CD4-positive, CD25-positive, alpha-beta regulatory T cell (primary cell): Measurements from ENCODE around the gene CROCC. TPM values are rescaled to one million over a fixed set of nuclear protein-coding genes. Genes with fewer than 3 reads are reported as not detected.
A peak's percentile ranks its signal among the peaks of the same experiment; 100 is the strongest.
"Not testable (repeated sequence)": the region's sequence is repeated elsewhere in the genome, so short reads cannot be mapped to it uniquely, and the experiment has no call there.

Experiments
- ATAC-seq, 2 donors: fragments of 150-1000 bp; cut with Tn5 transposase; one replicate each; pipeline ENCODE4 v1.10.0; 2021; ENCODE audit warnings: low read depth in 2 of 2, moderate number of reproducible peaks in 2 of 2, moderate library complexity in 1 of 2
- DNase-seq, 3 donors: peaks; one replicate each; pipeline versions ENCODE4 v3.0.0 to v3.0.0-alpha.2; 2012 to 2022; ENCODE audit warnings: mixed read lengths in 1 of 3
- H3K27ac ChIP-seq: one replicate; pipeline ENCODE4 v1.7.0; 2013; ENCODE audit warnings: mild to moderate bottlenecking, low read length; ENCODE audit not compliant: insufficient read depth, poor library complexity, severe bottlenecking
- H3K27me3 ChIP-seq: one replicate; pipeline ENCODE4 v1.7.0; 2013; ENCODE audit warnings: low read length; ENCODE audit not compliant: control insufficient read depth, insufficient read depth
- H3K36me3 ChIP-seq: one replicate; pipeline ENCODE4 v1.7.0; 2013; ENCODE audit warnings: mild to moderate bottlenecking, low read length, moderate library complexity; ENCODE audit not compliant: control insufficient read depth, insufficient read depth
- H3K4me1 ChIP-seq: 2 replicates; pipeline ENCODE4 v1.7.0; 2013; ENCODE audit warnings: mild to moderate bottlenecking, low read length; ENCODE audit not compliant: insufficient read depth, control insufficient read depth, poor library complexity, severe bottlenecking
- H3K4me3 ChIP-seq: one replicate; pipeline ENCODE4 v1.7.0; 2013; ENCODE audit warnings: low read depth, mild to moderate bottlenecking, low read length, moderate library complexity
- H3K9me3 ChIP-seq, 2 experiments: 1 replicate in 1 of 2; 2 replicates in 1 of 2; pipeline ENCODE4 v1.7.0; 2013; ENCODE audit warnings: low read length in 2 of 2, mild to moderate bottlenecking in 1 of 2, moderate library complexity in 1 of 2; ENCODE audit not compliant: control insufficient read depth in 2 of 2
- H3K27ac Mint-ChIP-seq, 3 donors: one replicate each; pipeline ENCODE4 v1.8.0; 2020 to 2022; ENCODE audit warnings: mild to moderate bottlenecking in 3 of 3, mixed read lengths in 3 of 3, moderate library complexity in 2 of 3
- H3K27me3 Mint-ChIP-seq: one replicate; pipeline ENCODE4 v1.8.0; 2022; ENCODE audit warnings: mild to moderate bottlenecking, mixed read lengths
- H3K36me3 Mint-ChIP-seq: one replicate; pipeline ENCODE4 v1.8.0; 2020; ENCODE audit warnings: mixed read lengths
- H3K4me1 Mint-ChIP-seq, 4 donors: one replicate each; pipeline ENCODE4 v1.8.0; 2020 to 2022; ENCODE audit warnings: mixed read lengths in 4 of 4, mild to moderate bottlenecking in 1 of 4
- H3K4me3 Mint-ChIP-seq, 4 donors: one replicate each; pipeline ENCODE4 v1.8.0; 2020 to 2022; ENCODE audit warnings: mild to moderate bottlenecking in 4 of 4, mixed read lengths in 4 of 4, moderate library complexity in 3 of 4
- H3K9me3 Mint-ChIP-seq, 7 donors: one replicate each; pipeline ENCODE4 v1.8.0; 2020 to 2022; ENCODE audit warnings: mixed read lengths in 7 of 7, mild to moderate bottlenecking in 3 of 7, moderate library complexity in 2 of 7
- polyA plus RNA-seq, 4 donors: library from polyadenylated mRNA; unstranded; fragments of 300-500 nt; fragmentation: Illumina TruSeq; gene quantifications; one replicate each; pipeline ENCODE4 v1.2.3, GENCODE V29; 2021
- total RNA-seq: library from RNA; stranded (reverse); gene quantifications from one replicate; pipeline ENCODE4 v1.2.3, GENCODE V29; 2022

The CROCC gene
- total and polyA plus RNA-seq, 5 donors from 2014 or later: 3.9 to 46.1 (median 4.3) TPM

DNA sequence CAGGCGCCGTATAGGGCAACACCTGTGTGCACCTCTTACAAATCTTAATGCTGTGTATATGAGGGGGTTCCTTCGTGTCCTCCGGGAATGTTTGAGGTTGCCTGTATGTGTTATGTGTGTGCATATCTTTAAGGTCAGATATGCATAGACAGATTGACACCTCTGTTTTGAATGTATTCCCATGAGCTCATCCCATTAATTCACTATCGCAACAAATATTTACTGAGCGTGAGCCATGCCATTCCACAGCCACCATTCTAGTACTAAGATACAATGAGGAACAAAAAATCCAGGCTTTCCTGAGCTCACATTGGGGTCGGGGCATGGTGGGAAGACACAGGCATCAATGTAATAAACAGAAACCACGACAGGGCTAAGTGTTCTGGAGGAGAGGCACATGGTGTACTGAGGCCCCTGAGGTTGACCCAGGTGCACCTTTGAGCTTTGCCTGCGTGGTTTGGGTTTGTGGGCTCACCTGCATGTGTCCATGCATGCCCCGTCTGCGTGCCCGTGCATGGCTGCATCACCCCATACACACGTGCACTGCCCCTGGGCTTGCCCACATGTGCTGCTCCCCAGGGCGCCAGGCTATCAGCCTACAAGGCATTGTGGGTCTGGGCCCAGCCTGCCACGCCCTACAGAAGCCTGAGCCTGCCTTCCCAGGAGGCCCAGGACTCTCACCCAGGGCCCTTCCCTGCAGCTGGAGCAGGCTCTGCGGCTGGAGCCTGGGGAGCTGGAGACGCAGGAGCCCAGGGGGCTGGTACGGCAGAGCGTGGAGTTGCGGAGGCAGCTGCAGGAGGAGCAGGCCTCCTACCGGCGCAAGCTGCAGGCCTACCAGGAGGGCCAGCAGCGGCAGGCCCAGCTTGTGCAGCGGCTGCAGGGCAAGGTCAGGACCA lies 7.7 kb downstream of the CROCC start:
- not testable (repeated sequence) for H3K27ac Mint-ChIP-seq, ATAC-seq, H3K4me1 ChIP-seq, H3K9me3 ChIP-seq, H3K36me3 ChIP-seq, DNase-seq, H3K27me3 ChIP-seq, H3K27me3 Mint-ChIP-seq, H3K27ac ChIP-seq, H3K36me3 Mint-ChIP-seq, H3K4me3 ChIP-seq, H3K9me3 Mint-ChIP-seq, H3K4me3 Mint-ChIP-seq
- peaks cover 0 to 18% (median 2%) of the 10 kb centered on the region in 4 donors for H3K4me1 Mint-ChIP-seq

- H3K36me3 ChIP-seq, H3K4me1 ChIP-seq, H3K27me3 ChIP-seq, ATAC-seq, H3K9me3 Mint-ChIP-seq, DNase-seq, H3K4me3 Mint-ChIP-seq, H3K27ac ChIP-seq, H3K4me3 ChIP-seq, H3K4me1 Mint-ChIP-seq, H3K9me3 ChIP-seq, H3K27me3 Mint-ChIP-seq: not testable (repeated sequence)
- peak overlapping the region in 1 of 3 donors; percentile 69 for H3K27ac Mint-ChIP-seq
- H3K36me3 Mint-ChIP-seq: peaks cover 19% of the 10 kb centered on the region
Measured at GRCh38 chr1:16931206-16931934, 9.6 kb downstream of the CROCC start.

DNA sequence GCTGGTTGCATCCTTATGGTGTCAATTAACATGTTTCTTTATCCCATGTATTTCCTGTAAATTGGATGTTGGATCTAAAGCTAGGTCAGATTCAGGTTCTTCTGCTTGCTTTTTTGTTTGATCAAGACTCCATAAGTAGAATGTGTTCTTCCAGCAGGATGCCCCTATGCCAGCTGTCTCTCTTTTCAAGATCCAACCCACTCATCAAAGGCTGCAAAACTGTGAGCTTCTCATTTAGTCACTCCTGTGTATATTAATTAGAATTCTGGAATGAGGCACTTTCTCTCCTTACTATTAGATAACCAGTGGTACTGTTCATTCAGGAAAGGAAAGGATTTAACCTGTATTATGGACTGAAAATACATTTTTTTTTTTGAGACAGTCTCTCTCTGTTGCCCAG lies 12.2 kb downstream of the CROCC start:
- not testable (repeated sequence) for H3K27me3 ChIP-seq, H3K4me3 ChIP-seq, H3K27me3 Mint-ChIP-seq, H3K27ac ChIP-seq, H3K4me1 ChIP-seq, H3K36me3 ChIP-seq, DNase-seq, H3K4me1 Mint-ChIP-seq, H3K9me3 ChIP-seq, H3K9me3 Mint-ChIP-seq, ATAC-seq, H3K27ac Mint-ChIP-seq, H3K4me3 Mint-ChIP-seq
- peaks cover 19% of the 10 kb centered on the region for H3K36me3 Mint-ChIP-seq

DNA sequence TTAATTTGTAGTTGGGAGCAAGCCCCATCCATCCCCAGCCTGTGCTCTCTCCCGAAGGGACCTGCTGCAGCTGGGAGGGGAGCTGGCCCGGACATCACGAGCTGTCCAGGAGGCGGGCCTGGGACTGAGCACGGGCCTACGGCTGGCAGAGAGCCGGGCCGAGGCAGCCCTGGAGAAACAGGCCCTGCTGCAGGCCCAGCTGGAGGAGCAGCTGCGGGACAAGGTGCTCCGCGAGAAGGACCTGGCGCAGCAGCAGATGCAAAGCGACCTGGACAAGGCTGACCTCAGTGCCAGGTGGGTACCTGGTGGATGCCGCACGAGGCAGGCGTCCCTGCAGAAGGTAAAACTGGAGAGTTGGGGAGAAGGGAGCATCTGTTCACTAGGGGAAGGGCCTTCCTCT lies 14.8 kb downstream of the CROCC start:
- not testable (repeated sequence) for H3K27ac Mint-ChIP-seq, H3K27me3 ChIP-seq, H3K27me3 Mint-ChIP-seq, H3K4me1 ChIP-seq, DNase-seq, ATAC-seq, H3K9me3 Mint-ChIP-seq, H3K36me3 ChIP-seq, H3K27ac ChIP-seq, H3K9me3 ChIP-seq, H3K4me3 ChIP-seq, H3K4me3 Mint-ChIP-seq, H3K4me1 Mint-ChIP-seq
- H3K36me3 Mint-ChIP-seq: peaks cover 15% of the 10 kb centered on the region

DNA sequence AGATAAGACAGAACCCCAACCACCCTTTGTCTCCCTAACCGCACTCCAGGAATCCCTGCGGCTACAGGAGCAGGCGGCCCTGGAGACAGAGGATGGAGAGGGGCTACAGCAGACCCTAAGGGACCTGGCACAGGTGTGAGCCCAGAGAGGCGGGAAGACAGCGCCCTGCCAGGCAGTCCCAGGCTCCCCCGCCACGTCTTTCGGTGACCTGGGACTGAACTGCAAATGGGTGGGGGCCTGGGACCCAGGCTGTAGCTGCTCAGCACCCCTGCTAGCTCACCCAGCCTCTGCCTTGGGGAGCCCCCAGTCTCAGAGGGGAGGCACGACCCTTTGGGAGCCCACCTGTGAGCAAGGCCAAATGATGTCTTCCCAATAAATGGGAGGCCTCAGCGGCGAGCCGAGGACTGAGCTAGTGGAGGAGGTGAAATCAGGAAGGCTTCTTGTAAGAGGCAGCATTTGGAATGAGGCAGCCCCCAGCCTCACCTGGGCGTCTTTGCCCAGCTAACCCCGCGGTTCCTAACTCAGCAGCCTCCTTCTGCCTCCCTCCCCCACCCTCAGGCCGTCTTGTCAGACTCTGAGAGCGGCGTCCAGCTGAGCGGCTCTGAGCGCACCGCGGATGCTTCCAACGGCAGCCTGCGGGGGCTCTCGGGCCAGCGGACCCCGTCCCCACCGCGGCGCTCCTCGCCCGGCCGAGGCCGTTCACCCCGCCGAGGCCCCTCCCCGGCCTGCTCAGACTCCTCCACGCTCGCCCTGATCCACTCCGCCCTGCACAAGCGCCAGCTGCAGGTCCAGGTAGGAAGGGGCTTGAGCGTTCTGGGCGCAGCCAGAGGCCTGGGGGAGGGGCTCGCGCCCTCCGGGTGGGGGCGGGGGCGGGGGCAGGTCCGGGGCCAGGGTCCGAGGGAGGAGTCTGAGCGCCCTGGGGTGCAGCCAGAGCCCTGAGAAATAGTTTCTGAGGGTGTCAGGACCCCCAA lies 16.9 kb downstream of the CROCC start:
- Histone ChIP-seq H3K27me3 (no peaks in the 10 kb centered on the region), H3K4me1 (no peaks in the 10 kb centered on the region), H3K36me3 (peaks cover under 1% of the 10 kb centered on the region), H3K4me3 (no peak overlapping the region), H3K9me3 (no peaks in the 10 kb centered on the region), H3K27ac (no peak overlapping the region)
- no peak overlapping the region for H3K27ac Mint-ChIP-seq
- H3K36me3 Mint-ChIP-seq: peaks cover 18% of the 10 kb centered on the region
- no peaks in the 10 kb centered on the region for H3K9me3 Mint-ChIP-seq
- no peak for ATAC-seq
- no peaks in the 10 kb centered on the region for H3K27me3 Mint-ChIP-seq
- DNase-seq: no peak
- H3K4me3 Mint-ChIP-seq: no peak overlapping the region
- no peaks in the 10 kb centered on the region for H3K4me1 Mint-ChIP-seq

DNA sequence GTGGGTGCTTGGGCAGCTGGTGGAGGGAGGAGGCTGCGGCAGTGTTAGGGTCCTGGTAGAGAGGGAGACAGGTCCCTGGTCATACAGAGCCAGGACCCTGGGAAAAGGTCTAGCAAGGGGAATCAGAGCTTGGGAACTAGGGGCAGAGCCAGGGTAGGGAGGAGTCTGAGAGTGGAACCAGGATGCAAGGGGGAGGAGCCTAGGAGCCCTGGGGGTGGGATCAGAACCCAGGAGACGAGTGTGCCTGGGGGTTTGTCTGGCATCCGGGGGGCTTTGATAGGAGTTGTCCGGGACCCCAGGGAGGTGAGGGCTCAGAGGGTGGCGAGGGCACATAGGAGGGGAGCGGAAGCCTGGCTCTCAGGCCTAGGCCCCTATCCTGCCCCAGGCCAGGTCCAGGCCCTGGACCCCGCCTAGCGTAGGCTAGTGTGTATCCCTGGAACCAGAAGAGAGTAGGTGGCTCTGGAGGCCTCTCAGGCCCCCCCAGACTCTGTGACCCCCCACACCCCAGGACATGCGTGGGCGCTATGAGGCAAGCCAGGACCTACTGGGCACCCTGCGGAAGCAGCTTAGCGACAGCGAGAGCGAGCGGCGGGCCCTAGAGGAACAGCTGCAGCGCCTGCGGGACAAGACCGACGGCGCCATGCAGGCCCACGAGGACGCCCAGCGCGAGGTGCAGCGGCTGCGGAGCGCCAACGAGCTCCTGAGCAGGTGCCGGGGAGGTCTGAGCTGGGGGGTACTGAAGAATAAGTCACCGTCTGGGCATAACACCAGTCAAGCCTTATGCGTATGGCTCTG lies 17.9 kb downstream of the CROCC start:
- H3K9me3 Mint-ChIP-seq, DNase-seq, H3K27me3 ChIP-seq, H3K27ac Mint-ChIP-seq, H3K27me3 Mint-ChIP-seq, H3K4me3 Mint-ChIP-seq, H3K27ac ChIP-seq, H3K9me3 ChIP-seq, H3K4me3 ChIP-seq, H3K4me1 Mint-ChIP-seq, H3K4me1 ChIP-seq, H3K36me3 ChIP-seq, ATAC-seq: not testable (repeated sequence)
- H3K36me3 Mint-ChIP-seq: peaks cover 20% of the 10 kb centered on the region

- Mint-ChIP-seq H3K27me3 (no peaks in the 10 kb centered on the region), H3K36me3 (peaks cover 24% of the 10 kb centered on the region), H3K27ac (no peak overlapping the region), H3K4me1 (no peaks in the 10 kb centered on the region), H3K4me3 (no peak overlapping the region), H3K9me3 (no peaks in the 10 kb centered on the region)
- DNase-seq (no peak), ATAC-seq (no peak)
- Histone ChIP-seq H3K27me3 (no peaks in the 10 kb centered on the region), H3K4me3 (no peak overlapping the region), H3K36me3 (peaks cover 4% of the 10 kb centered on the region), H3K9me3 (no peaks in the 10 kb centered on the region), H3K4me1 (no peaks in the 10 kb centered on the region), H3K27ac (no peak overlapping the region)
Measured at GRCh38 chr1:16944038-16944437, 22.3 kb downstream of the CROCC start.
